Measurements from ENCODE around the gene LGMN. TPM values are rescaled to one million over a fixed set of nuclear protein-coding genes. Genes with fewer than 3 reads are reported as not detected.
A peak's percentile ranks its signal among the peaks of the same experiment; 100 is the strongest.

The LGMN gene
- total and polyA plus RNA-seq, 8 donors: 75.4 to 251 (median 97.1) TPM

DNA sequence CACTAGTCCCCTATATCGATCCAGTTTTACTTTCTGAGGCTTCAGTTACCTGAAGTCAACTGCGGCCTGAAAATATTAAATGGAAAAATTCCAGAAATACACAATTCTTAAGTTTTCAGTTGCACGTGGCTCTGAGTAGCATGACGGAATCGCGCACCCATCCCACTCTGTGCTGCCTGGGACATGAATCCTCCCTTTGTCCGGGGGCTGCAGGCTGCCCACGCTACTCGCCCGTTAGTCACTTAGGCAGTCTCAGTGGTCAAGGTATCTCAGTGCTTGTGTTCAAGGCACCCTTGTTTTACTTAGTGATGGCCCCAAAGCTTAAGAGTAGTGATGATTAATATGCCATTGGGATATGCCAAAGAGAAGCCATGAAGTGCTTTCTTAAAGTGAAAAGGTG, 46.6 kb downstream of the LGMN start:
- H3K36me3 ChIP-seq: peaks cover 0 to 38% of the 10 kb centered on the region in 2 donors
- H3K27me3 ChIP-seq: no peaks in the 10 kb centered on the region
- no peak overlapping the region for H3K4me3 ChIP-seq
- TF ChIP-seq, protein P1, sequence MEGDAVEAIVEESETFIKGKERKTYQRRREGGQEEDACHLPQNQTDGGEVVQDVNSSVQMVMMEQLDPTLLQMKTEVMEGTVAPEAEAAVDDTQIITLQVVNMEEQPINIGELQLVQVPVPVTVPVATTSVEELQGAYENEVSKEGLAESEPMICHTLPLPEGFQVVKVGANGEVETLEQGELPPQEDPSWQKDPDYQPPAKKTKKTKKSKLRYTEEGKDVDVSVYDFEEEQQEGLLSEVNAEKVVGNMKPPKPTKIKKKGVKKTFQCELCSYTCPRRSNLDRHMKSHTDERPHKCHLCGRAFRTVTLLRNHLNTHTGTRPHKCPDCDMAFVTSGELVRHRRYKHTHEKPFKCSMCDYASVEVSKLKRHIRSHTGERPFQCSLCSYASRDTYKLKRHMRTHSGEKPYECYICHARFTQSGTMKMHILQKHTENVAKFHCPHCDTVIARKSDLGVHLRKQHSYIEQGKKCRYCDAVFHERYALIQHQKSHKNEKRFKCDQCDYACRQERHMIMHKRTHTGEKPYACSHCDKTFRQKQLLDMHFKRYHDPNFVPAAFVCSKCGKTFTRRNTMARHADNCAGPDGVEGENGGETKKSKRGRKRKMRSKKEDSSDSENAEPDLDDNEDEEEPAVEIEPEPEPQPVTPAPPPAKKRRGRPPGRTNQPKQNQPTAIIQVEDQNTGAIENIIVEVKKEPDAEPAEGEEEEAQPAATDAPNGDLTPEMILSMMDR (IDR thresholded peaks at IDR 0.05): no peak
- ATAC-seq (no peak), DNase-seq (peak in 1 of 4 donors; percentile 20)
- H3K4me1 ChIP-seq: peaks cover 0 to 30% of the 10 kb centered on the region in 2 donors
- H3K9me3 ChIP-seq: no peaks in the 10 kb centered on the region
- H3K27ac ChIP-seq: no peak overlapping the region
- intact Hi-C loops (cut with DNase I): no loop called here

DNA sequence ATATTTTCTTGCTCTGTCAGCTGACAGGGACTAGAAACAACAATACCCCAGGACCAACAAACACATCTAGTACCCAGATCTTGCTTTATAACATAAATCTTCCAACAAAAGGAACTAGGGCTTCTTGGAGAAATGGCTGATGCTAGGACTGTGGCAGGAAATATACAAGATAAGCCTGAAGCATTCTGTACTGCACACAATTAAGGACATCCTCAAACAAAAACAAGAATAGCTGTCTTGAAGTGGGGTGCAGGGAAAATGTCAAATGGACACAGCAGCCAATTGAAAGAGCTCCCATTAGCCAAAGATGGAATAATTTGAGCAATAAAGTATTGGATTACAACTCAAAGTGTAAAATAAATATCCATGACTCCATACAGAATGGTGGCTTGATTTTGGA, 50.0 kb downstream of the LGMN start:
- intact Hi-C loops (cut with DNase I): no loop called here
- peaks cover 2 to 32% of the 10 kb centered on the region in 2 donors for H3K4me1 ChIP-seq
- no peaks in the 10 kb centered on the region for H3K9me3 ChIP-seq
- DNase-seq (no peak), ATAC-seq (no peak)
- no peak overlapping the region for H3K4me3 ChIP-seq
- peaks cover 0 to 4% of the 10 kb centered on the region in 2 donors for H3K36me3 ChIP-seq
- TF ChIP-seq, protein P1 (IDR thresholded peaks at IDR 0.05): no peak
- H3K27me3 ChIP-seq: no peaks in the 10 kb centered on the region
- H3K27ac ChIP-seq: no peak overlapping the region

DNA sequence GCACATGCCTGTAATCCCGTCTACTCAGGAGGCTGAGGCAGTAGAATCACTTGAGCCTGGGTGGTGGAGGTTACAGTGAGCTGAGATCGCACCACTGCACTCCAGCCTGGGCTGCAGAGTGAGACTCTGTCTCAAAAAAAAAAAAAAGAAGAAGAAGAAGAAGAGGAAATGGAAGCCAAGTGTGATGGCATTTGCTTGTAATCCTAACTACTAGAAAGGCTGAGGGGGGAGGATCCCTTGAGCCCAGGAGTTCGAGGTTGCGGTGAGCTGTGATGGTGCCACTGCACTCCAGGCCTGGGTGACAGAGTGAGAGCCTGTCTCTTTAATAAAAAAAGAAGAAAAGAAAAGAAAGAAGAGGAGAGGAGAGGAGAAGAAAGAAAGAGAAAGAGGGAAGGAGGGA, 52.1 kb downstream of the LGMN start:
- no peak overlapping the region for H3K4me3 ChIP-seq
- ATAC-seq: no peak
- H3K9me3 ChIP-seq: no peaks in the 10 kb centered on the region
- no peaks in the 10 kb centered on the region for H3K36me3 ChIP-seq
- TF ChIP-seq, protein P1 (IDR thresholded peaks at IDR 0.05): no peak
- no peak for DNase-seq
- intact Hi-C loops (cut with DNase I): no loop called here
- no peaks in the 10 kb centered on the region for H3K27me3 ChIP-seq
- no peak overlapping the region for H3K27ac ChIP-seq
- peaks cover 16 to 28% of the 10 kb centered on the region in 2 donors for H3K4me1 ChIP-seq

DNA sequence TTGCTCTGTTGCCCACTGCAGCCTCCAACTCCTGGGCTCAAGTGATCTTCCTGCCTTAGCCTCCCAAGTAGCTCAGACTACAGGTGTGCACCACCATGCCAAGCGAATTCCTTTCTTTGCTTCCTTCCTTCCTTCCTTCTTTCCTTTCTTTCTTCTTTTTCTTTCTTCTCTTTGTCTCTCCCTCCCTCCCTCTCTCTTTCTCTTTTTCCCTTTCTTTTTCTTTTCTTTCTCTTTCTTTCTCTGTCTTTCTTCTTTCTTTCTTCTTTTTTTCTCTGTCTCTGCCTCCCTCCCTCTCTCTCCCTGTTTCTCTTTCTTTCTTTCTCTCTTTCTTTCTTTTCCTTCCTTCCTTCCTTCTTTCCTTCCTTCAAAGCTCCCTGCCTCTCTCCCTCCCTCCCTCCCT, 52.9 kb downstream of the LGMN start:
- peaks cover 0 to 2% of the 10 kb centered on the region in 2 donors for H3K36me3 ChIP-seq
- TF ChIP-seq, protein P1 (IDR thresholded peaks at IDR 0.05): no peak
- no peak overlapping the region for H3K4me3 ChIP-seq
- H3K27ac ChIP-seq: no peak overlapping the region
- ATAC-seq (no peak), DNase-seq (no peak)
- H3K4me1 ChIP-seq: peaks cover 16 to 28% of the 10 kb centered on the region in 2 donors
- H3K27me3 ChIP-seq: no peaks in the 10 kb centered on the region
- intact Hi-C loops (cut with DNase I): no loop called here
- no peaks in the 10 kb centered on the region for H3K9me3 ChIP-seq

DNA sequence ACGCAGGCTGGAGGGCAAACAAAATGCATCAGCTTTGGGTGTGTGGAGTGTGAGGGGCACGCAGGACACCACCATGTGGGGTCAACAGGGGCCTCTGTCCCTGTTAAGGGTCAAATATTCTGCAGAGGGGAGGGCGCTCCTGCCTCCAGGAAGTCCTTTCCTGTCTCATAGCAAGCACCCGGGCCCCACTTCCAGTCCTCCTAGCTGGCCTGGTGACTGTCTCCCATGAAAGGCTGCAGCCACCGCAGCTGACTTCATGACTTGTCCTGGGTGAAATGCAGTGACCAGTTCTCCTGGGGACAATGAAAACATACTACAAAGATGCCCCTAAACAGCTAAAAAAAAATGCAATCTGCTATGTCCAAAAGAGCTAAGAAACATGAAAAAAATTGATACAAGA, 53.6 kb downstream of the LGMN start:
- Histone ChIP-seq H3K4me3 (no peak overlapping the region), H3K27ac (no peak overlapping the region), H3K4me1 (peaks cover 16 to 28% of the 10 kb centered on the region in 2 donors), H3K9me3 (no peaks in the 10 kb centered on the region), H3K36me3 (peaks cover 0 to 9% of the 10 kb centered on the region in 2 donors), H3K27me3 (no peaks in the 10 kb centered on the region)
- intact Hi-C loops (cut with DNase I): no loop called here
- DNase-seq (no peak), ATAC-seq (no peak)
- TF ChIP-seq, protein P1 (IDR thresholded peaks at IDR 0.05): no peak
